GM10248 (cell line): ENCODE results near the gene PBX1.

Experiments used
- CTCF ChIA-PET: fragments of 300-600 bp; sonication (Branson Sonifier 250); formaldehyde crosslinking; extraction: SDS; loops from one replicate; lab custom pipeline; 2021; ENCODE audit warnings: antibody characterized with exemption; lab: Yijun Ruan, JAX
- POLR2A ChIA-PET: fragments of 350-650 bp; sonication (Branson Sonifier 250); formaldehyde crosslinking; extraction: SDS; loops from one replicate; lab custom pipeline; 2020; ENCODE audit warnings: antibody characterized with exemption; lab: Yijun Ruan, JAX
- DNase-seq: peaks from one replicate; pipeline ENCODE4 v3.0.0; 2012; ENCODE audit errors: extremely low spot score
- TF ChIP-seq, protein P1 (sequence below): IDR thresholded peaks from 2 replicates; pipeline ENCODE4 v1.5.1; 2012; ENCODE audit warnings: mild to moderate bottlenecking, low read depth; ENCODE audit errors: extremely low read depth, missing control alignments, control extremely low read depth

Gene PBX1

DNA sequence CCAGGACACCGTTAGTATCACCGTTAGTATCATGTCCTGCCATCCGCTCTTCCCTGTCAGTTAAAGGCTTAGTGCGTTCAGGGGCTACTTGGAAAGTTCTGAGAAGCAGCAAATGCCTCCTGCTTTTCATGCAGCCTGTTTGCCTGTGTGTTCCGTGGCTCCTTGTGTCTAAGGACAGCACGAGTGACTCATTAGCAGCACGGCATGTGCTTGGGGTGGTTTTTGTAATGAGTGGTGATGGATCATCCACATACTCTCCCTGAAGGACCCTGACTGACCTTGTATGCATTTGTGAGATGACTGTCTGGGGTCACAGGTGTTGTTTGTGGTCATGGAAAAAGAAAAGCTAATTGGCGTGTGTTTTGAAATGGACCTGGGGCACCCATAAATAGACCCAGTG lies 221.9 kb downstream of the PBX1 start:
- POLR2A ChIA-PET: no interaction called here
- CTCF ChIA-PET: interaction anchor here (0.7 kb wide), 1 partner anchor 11 kb away, joined by 3 read pairs; no protein-coding TSS in a partner anchor
- no peak for DNase-seq
- TF ChIP-seq, protein P1, sequence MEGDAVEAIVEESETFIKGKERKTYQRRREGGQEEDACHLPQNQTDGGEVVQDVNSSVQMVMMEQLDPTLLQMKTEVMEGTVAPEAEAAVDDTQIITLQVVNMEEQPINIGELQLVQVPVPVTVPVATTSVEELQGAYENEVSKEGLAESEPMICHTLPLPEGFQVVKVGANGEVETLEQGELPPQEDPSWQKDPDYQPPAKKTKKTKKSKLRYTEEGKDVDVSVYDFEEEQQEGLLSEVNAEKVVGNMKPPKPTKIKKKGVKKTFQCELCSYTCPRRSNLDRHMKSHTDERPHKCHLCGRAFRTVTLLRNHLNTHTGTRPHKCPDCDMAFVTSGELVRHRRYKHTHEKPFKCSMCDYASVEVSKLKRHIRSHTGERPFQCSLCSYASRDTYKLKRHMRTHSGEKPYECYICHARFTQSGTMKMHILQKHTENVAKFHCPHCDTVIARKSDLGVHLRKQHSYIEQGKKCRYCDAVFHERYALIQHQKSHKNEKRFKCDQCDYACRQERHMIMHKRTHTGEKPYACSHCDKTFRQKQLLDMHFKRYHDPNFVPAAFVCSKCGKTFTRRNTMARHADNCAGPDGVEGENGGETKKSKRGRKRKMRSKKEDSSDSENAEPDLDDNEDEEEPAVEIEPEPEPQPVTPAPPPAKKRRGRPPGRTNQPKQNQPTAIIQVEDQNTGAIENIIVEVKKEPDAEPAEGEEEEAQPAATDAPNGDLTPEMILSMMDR: no peak

GRCh38 chr1:164781972-164782371 lies 223.0 kb downstream of the PBX1 start:
- no peak for DNase-seq
- TF ChIP-seq, protein P1: no peak
- ChIA-PET CTCF (no interaction called here), POLR2A (no interaction called here)

DNA sequence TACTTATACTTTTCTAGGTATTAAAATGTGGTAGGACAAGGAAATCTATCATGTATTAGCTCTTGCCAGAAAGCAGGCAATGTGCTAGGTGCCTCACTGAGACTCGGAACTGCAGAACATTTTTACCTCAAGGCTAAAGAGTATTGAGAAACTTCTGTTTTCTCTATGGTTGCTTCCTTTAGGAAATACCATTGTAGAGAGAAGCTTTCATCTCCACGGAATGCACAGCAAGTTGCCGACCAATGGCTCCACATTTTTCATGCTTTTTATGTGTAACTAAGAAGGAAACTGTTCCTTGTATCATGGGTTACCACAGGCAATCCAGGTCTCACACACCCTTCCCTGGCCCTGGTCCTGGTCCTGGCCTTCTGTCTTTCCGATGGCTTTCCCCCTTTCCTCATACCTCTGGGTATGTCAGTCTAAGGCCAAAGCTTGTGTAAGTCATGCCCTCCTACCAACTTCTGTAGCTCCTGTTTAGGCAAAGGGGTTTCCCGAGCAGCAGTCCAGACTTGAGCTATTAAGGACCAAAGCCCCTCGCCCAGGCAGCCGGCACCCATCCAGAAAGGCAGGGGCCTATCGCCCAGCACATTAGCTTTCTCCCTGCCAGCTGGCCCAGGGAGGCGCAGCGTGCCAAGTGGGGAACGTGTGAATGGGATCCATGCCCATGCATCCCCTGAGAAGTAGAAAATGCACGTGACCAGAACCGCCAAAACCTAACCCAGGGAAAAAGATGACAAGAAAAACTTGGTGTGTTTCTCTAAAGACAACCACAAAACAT lies 225.0 kb downstream of the PBX1 start:
- ChIA-PET POLR2A (no interaction called here), CTCF (no interaction called here)
- no peak for DNase-seq
- TF ChIP-seq, protein P1: no peak

- ChIA-PET POLR2A (no interaction called here), CTCF (interaction anchor here (1.2 to 2.2 kb wide), 2 partner anchors 11 to 1245 kb away, joined by 3 to 7 read pairs; no protein-coding TSS in a partner anchor)
- DNase-seq: no peak
- TF ChIP-seq, protein P1: no peak
Observed at GRCh38 chr1:164784960-164785359, 226.0 kb downstream of the PBX1 start.

- TF ChIP-seq, protein P1: no peak
- no peak for DNase-seq
- CTCF ChIA-PET: interaction anchor here (1.2 to 4.6 kb wide), 10 partner anchors 11 to 1427 kb away, joined by 3 to 29 read pairs (median 8); no protein-coding TSS in a partner anchor
- POLR2A ChIA-PET: no interaction called here
Observed at GRCh38 chr1:164785841-164786534, 227.0 kb downstream of the PBX1 start.

DNA sequence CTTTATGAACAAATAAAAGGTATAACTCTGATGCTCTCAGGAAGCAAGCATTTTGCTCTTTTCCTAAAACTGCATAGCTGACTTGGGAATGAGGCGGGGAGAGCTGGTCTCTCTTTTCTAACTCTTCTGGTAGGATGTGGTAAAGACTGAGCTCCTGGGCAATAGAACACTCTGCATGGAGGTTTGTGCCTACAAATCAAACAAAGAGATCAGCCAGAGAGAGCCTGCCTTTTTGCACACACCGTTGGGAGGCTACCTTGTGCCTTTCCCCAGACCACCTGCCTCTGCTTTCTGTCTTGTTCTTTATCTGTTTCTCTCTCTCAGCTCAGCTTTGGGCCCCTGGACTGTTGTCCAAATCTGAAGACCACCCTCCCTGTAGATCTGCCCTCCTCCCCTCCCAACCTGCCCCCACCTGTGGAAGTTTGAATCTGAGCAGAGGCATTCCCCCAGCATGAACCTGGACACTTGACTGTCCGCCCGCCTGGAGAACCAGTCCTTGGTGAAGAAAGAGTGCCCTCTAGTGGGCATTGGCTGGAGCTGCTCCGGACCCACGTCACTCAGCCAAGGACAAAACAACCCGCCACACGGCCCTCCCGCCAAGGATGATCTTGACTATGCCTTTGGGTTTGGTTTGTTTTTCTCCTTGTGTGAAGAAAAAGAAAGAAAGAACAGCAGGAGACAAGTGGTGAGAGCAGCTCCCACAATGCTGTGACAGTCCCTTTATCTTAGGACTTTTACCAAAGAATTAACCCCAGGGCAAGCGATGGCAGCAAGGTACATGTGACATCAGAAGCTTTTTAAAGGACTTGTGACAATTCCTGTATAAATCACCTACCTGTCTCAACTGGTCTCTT lies 228.2 kb downstream of the PBX1 start:
- DNase-seq: peak; percentile 83
- TF ChIP-seq, protein P1: peak; percentile 95
- ChIA-PET POLR2A (no interaction called here), CTCF (interaction anchor here (0.7 to 4.6 kb wide), 41 partner anchors 9 to 1430 kb away, joined by 3 to 29 read pairs (median 4); partner anchors contain the start of gene PBX1)
